Measurements from ENCODE around the gene CD3G.

The CD3G gene

GRCh38 chr11:118325283-118325682 lies 18.9 kb upstream of the CD3G start:
- DNase-seq (ENCODE audit: low spot score) = no peak

DNA sequence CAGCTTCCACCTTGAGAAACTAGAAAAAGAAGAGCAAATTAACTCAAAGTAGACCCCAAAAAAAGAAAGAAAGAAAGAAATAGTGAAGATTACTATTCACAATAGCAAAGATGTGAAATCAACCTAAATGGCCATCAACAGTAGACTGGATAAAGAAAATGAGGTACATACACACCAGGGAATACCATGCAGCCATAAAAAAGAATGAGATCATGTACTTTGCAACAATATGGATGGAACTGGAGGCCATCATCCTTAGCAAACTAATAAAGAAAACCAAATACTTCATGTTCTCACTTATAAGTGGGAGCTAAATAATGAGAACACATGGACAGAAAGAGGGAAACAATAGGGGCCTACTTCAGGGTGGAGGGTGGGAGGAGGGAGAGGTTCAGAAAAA lies 15.4 kb upstream of the CD3G start:
- DNase-seq (ENCODE audit: low spot score) = no peak

DNA sequence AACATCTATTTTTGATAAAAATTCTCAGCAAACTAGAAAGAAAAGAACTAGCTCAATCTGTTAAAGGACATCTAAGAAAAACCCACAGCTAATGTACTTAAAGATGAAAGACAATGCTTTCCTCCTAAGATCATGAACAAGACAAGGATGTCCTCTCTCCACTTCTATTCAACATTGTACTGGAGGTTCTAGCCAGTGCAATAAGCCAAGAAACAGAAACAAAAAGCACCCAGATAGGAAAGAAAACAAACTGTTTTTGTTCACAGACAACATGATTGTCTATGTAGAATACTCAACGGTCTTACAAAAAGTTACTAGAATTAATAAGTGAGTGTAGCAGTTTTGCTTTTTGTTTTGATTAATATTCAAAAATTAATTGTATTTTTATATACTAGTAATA lies 9.4 kb upstream of the CD3G start:
- DNase-seq (ENCODE audit: low spot score) = no peak

- no peak for DNase-seq (ENCODE audit: low spot score)
Measured at GRCh38 chr11:118338637-118339061, 5.5 kb upstream of the CD3G start.

- no peak for DNase-seq (ENCODE audit: low spot score)
Measured at GRCh38 chr11:118339281-118339961, 4.7 kb upstream of the CD3G start.

DNA sequence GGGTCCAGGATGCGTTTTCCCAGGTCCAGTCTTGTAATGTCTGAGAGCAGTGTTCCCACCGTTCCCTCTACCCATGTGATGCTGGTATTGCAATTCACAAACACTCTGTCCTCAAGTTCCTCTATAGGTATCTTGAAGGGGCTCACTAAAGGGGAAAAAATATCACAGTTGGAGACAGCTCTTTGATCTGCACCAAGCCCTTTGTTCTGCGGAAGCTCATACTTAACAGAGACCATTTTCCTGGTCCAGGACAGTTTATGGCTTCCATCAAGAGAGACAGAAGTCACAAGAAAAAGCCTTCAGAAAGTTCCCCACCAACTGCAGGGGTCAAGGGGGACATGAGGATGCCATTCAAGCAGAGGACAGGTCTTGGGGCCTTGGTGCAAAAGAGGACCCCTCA lies 3.7 kb upstream of the CD3G start:
- DNase-seq (ENCODE audit: low spot score) = no peak

DNA sequence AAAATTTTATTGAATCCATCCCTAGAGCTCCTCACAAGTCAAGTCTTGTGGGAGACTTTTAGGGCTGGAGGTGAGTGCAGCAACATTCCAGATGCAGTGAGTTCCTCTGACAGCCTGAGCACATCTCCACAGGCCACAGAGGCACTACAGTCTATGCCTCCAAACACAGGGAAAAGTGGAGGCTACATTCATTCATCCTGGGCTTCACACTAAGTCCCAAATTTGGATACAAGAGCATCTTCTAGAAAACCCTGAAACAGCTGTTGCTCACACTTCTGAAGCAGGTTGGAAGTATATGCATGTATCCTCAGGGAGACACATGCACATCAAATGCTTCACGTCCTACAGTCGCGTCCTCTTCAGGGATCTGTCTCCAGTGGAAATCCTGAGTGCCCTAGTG lies 2.9 kb upstream of the CD3G start:
- DNase-seq (ENCODE audit: low spot score) = no peak

GRCh38 chr11:118341815-118342489 lies 2.2 kb upstream of the CD3G start:
- DNase-seq (ENCODE audit: low spot score) = no peak

GRCh38 chr11:118342503-118343161 lies 1.5 kb upstream of the CD3G start, which contains the start of gene CD3D:
CD3D (minus strand) TSS chr11:118342705; CDS start chr11:118342607, 98 bp downstream.
- DNase-seq (ENCODE audit: low spot score) = no peak

DNA sequence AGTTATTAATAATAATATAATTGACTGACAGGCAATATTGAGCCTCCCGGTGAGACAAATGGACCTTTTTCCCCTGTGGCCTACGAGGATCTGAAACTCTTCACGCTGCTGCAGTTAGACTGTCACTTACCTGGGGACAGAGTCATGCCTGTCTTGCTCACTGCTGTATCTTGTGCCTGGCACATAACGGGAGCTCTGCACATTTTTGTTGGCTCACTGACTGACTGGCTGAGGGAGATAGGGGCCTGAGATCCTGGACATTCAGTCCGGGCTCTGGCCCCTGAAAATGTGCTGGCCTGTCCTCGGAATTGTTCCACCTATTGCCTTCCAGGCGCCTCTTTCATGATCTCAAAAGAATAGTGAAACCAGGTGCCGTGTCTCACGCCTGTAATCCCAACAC lies 896 bp upstream of the CD3G start:
- DNase-seq (ENCODE audit: low spot score) = no peak

DNA sequence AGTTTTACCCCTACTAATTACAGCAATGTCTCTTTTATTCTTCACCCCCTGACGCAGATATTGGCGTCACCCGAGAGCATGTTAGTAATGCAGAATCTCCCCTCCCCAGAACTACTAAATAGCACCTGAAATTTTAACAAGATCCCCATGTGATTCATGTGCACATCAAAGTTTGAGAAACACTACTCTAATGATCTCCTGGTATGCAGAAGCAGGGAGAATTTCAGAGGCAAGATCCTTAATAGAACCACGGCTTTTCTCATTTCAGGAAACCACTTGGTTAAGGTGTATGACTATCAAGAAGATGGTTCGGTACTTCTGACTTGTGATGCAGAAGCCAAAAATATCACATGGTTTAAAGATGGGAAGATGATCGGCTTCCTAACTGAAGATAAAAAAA lies 5.3 kb downstream of the CD3G start:
- DNase-seq (ENCODE audit: low spot score) = no peak

DNA sequence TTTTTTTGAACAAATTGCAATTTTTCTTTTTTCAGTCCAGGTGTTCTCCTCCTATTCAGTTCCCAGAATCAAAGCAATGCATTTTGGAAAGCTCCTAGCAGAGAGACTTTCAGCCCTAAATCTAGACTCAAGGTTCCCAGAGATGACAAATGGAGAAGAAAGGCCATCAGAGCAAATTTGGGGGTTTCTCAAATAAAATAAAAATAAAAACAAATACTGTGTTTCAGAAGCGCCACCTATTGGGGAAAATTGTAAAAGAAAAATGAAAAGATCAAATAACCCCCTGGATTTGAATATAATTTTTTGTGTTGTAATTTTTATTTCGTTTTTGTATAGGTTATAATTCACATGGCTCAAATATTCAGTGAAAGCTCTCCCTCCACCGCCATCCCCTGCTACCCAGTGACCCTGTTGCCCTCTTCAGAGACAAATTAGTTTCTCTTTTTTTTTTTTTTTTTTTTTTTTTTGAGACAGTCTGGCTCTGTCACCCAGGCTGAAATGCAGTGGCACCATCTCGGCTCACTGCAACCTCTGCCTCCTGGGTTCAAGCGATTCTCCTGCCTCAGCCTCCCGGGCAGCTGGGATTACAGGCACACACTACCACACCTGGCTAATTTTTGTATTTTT lies 9.1 kb downstream of the CD3G start:
- DNase-seq (ENCODE audit: low spot score) = no peak

DNA sequence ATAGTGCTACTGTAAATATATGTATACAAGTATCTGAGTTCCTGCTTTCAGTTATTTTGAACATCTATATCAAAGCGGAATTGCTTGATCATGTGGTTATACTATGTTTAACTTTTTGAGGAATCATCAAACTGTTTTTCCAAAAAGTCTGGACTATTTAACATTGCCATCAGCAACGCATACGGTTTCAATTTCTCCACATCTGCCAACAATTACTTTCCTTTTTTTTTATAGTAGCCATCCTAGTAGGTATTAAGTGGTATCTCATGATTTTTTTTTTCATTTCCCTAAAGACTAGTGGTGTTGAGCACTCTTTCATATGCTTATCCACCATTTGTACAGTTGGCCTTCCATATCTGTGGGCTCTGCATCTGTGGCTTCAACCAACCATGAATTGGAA lies 13.9 kb downstream of the CD3G start:
- no peak for DNase-seq (ENCODE audit: low spot score)

DNA sequence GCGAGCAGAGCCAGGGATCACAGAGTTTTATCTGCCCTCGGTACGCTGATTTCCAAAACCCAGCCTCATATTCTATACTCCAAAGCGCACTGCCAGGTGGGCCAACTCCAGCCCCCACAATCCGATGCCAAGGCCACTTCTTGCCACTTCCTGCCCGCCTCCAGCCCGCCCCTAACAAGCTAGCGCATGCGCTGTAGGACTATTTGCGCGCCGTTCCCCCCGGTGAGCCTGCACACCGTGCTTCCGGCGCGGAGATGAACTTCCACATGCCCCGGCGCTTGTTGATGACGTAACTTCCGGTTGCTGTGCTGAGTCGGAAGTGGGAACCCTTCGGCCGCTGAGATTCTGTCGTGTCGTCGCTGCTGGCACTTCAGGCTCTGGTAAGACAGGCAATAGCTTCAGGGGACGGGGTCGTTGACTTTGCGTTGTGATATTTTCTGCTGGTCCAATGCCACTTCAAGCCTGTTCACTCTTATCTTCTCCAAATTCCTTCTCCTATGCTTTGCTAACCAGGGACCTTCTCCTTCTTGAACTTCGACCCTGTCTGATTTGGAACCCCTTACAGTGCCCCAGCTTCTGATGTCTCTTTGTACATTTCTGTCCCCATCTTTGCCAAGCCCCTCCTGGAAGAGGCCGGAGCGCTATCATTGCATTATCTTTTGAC lies 15.3 kb downstream of the CD3G start, which contains the start of gene UBE4A:
UBE4A (plus strand) TSS at position 306 of the 664 bp plus-strand sequence. CDS start 5,481 bp downstream, outside the sequence.
- peak; percentile 72 for DNase-seq (ENCODE audit: low spot score)

DNA sequence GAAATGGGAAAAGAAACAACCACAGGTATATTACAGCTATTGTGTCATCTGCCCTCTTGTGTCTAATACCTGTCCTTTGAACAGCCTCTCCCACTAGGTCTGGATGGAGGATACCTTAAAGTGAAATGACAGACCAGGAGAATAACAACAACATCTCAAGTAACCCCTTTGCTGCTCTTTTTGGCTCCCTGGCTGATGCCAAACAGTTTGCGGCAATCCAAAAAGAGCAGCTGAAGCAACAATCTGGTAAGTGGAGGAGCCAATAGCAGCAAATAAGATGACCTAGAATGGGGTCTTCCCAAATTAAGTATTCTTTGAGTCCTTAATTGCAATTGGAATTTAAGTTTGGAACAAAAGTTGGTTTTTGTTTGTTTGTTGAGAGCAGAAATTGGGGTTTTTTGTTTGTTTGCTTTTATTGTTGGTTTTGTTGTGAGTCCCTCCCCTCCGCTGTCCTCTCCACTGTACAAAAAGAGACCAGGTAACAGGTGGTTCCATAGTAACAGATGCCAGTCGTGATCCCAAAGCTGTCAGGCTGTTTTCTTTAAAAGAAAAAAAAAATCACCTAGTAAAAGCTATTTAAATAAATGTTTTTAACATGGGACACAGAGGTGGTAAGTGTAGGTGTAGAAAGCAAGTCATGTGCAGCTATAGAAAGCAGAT lies 20.9 kb downstream of the CD3G start:
- DNase-seq (ENCODE audit: low spot score) = no peak

DNA sequence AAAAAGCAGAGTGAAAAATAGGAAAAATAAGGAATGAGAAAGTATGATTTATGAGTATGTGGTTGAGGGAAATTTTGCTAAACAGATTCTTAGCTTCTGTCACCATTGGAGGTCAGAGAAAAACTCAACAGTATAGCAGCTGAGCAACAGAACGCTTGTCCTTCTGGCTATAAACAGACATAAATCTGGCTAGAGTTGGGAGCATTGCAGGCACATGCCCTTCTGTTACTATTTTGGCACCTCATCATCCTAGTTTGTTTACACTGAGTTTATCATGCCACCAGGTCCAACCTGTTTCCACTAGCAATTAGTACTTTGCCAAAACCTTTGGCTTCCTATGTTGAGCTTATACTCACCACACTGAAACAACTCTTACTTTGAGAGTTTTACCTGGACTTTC lies 22.1 kb downstream of the CD3G start:
- DNase-seq (ENCODE audit: low spot score) = no peak

DNA sequence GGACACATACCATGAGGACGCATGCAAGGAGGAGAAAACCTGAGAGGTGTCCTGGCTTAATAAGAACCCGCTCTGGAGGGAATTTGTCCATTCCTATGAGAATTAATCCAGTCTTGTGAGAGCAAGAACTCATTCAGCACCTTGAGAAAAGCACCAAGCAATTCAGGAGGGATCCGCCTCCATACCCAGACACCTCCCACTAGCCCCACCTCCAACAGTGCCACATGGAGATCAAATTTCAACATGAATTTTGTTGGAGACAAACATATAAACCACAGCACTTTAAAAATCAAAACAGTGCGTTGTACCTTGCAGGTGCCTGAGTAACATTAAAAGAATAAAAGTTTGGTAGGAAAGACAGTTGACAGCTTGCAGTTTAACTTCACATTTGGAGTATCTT lies 26.6 kb downstream of the CD3G start:
- no peak for DNase-seq (ENCODE audit: low spot score)

- no peak for DNase-seq (ENCODE audit: low spot score)
Measured at GRCh38 chr11:118373263-118373662, 29.1 kb downstream of the CD3G start.

- no peak for DNase-seq (ENCODE audit: low spot score)
Measured at GRCh38 chr11:118373871-118374270, 29.7 kb downstream of the CD3G start.

DNA sequence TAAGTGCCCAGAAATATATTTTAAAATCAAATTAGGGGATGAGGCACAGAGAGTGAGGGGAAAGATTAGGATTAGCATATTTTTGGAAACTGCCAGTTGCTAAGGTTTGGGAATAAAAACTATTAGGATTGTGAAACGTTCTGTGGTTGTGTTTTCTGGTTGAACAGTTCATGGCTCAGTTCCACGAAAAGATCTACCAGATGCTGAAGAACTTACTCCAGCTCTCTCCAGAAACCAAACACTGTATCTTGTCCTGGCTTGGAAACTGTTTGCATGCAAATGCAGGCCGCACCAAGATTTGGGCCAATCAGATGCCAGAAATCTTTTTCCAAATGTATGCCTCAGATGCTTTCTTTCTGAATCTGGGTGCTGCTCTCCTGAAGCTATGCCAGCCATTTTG lies 30.6 kb downstream of the CD3G start:
- DNase-seq (ENCODE audit: low spot score) = no peak

- no peak for DNase-seq (ENCODE audit: low spot score)
Measured at GRCh38 chr11:118375978-118376377, 31.8 kb downstream of the CD3G start.

- DNase-seq (ENCODE audit: low spot score) = no peak
Measured at GRCh38 chr11:118379497-118379896, 35.4 kb downstream of the CD3G start.
